ENCODE results near the gene EPB41L4B. TPM values are rescaled to one million over a fixed set of nuclear protein-coding genes. Genes with fewer than 3 reads are reported as not detected.

EPB41L4B gene
- total and polyA plus RNA-seq, 2 of the 13 experiments (the other 11 are each of a cell fraction or from before 2014, with no cell fraction given): 17.6 to 22.1 TPM

- TF ChIP-seq PRDM15 (CRISPR knock-in tag; IDR thresholded peaks at IDR 0.05) (peak; percentile 22; the same call in 1 of the 2 replicates), ZNF18 (CRISPR knock-in tag; IDR thresholded peaks at IDR 0.05; ENCODE audit: insufficient replicate concordance) (no peak), SUZ12 (IDR thresholded peaks at IDR 0.05; ENCODE audit: low read depth, low read length) (no peak), ZNF513 (CRISPR knock-in tag; conservative IDR thresholded peaks at IDR 0.05) (no peak), ATF4 (CRISPR knock-in tag; IDR thresholded peaks at IDR 0.05) (no peak), FOSL2 (CRISPR knock-in tag; IDR thresholded peaks at IDR 0.05) (peak; percentile 12; the same call in 1 of the 2 replicates), SKIL (CRISPR knock-in tag; IDR thresholded peaks at IDR 0.05; ENCODE audit: borderline replicate concordance) (no peak), ZNF350 (CRISPR knock-in tag; IDR thresholded peaks at IDR 0.05; ENCODE audit: borderline replicate concordance, low read depth) (no peak), ZHX1 (CRISPR knock-in tag; IDR thresholded peaks at IDR 0.05; ENCODE audit: low read depth) (no peak), ZNF251 (CRISPR knock-in tag; IDR thresholded peaks at IDR 0.05) (no peak), ZNF615 (CRISPR knock-in tag; IDR thresholded peaks at IDR 0.05; ENCODE audit: borderline replicate concordance) (no peak), ZNF230 (CRISPR knock-in tag; IDR thresholded peaks at IDR 0.05) (0 out of 2 replicates have a peak, but pooled peaks have one; percentile 18), ZNF329 (CRISPR knock-in tag; IDR thresholded peaks at IDR 0.05; ENCODE audit: low read depth) (no peak)
Observed at GRCh38 chr9:109250311-109250741, 70.5 kb downstream of the EPB41L4B start (continued).

Data from HepG2 (cell line).